Myometrial cell (primary cell): Measurements from ENCODE around the gene TFG. TPM values are rescaled to one million over a fixed set of nuclear protein-coding genes. Genes with fewer than 3 reads are reported as not detected.

ENCODE experiments used
- total RNA-seq: library from RNA; depleted of rRNA; stranded (reverse); fragments of >200 nt; gene quantifications from 2 replicates; pipeline ENCODE4 v1.2.3, GENCODE V29; 2015

The TFG gene
- total RNA-seq = 130 and 151 TPM in 2 replicates

GRCh38 chr3:100708989-100709841, at the start of gene TFG:
TFG (plus strand) TSS chr3:100709494; CDS start chr3:100713686, 4,192 bp downstream.

Other genes starting within 250 kb of the TFG start
- gene TMEM45A, start 216.9 kb upstream of the TFG start, total RNA-seq = 15.6 and 20.6 TPM in 2 replicates
- gene ADGRG7, start 99.9 kb upstream of the TFG start, total RNA-seq = not detected in 2 replicates